OCI-LY1 (cell line): ENCODE measurements around the gene PSEN1.

Source experiments
- CTCF ChIP-seq: fragments of 200-600 bp; sonication (generic), shearing (Covaris generic); IDR thresholded peaks from 2 replicates; pipeline ENCODE4 v1.5.1; 2017; ENCODE audit warnings: mild to moderate bottlenecking, antibody characterized with exemption, low read length, moderate library complexity, mixed read lengths
- EZH2 ChIP-seq: fragments of 200-600 bp; sonication (generic), shearing (Covaris generic); IDR thresholded peaks from 2 replicates; pipeline ENCODE4 v1.8.0; 2017; ENCODE audit warnings: borderline replicate concordance, mixed run types, mild to moderate bottlenecking, antibody characterized with exemption, low read length, moderate library complexity, mixed read lengths

GRCh38 chr14:73100334-73100733 lies 36.0 kb upstream of the PSEN1 start:
- TF ChIP-seq CTCF (no peak), EZH2 (no peak)
